T-helper 17 cell (primary cell): ENCODE data around the gene RNF144A. TPM values are rescaled to one million over a fixed set of nuclear protein-coding genes. Genes with fewer than 3 reads are reported as not detected.

ENCODE experiments used
- ATAC-seq: fragments of 150-1000 bp; cut with Tn5 transposase; 2 replicates; pipeline ENCODE4 v1.10.0; 2021; ENCODE audit warnings: mild to moderate bottlenecking, moderate library complexity
- DNase-seq, 3 donors: peaks; one replicate each; pipeline versions ENCODE4 v3.0.0 to v3.0.0-alpha.2; 2020 to 2021
- H3K9me3 ChIP-seq: one replicate; pipeline ENCODE4 v1.7.0; 2013; ENCODE audit warnings: low read length, mild to moderate bottlenecking; ENCODE audit not compliant: control insufficient read depth, poor library complexity, severe bottlenecking
- H3K27ac Mint-ChIP-seq: one replicate; pipeline ENCODE4 v1.8.0; 2022; ENCODE audit warnings: mild to moderate bottlenecking, moderate library complexity, mixed read lengths
- H3K27me3 Mint-ChIP-seq: one replicate; pipeline ENCODE4 v1.8.0; 2022; ENCODE audit warnings: mixed read lengths
- H3K36me3 Mint-ChIP-seq: one replicate; pipeline ENCODE4 v1.8.0; 2022; ENCODE audit warnings: low read depth, mixed read lengths
- H3K4me1 Mint-ChIP-seq: one replicate; pipeline ENCODE4 v1.8.0; 2022; ENCODE audit warnings: mild to moderate bottlenecking, mixed read lengths
- H3K4me3 Mint-ChIP-seq: one replicate; pipeline ENCODE4 v1.8.0; 2022; ENCODE audit warnings: mild to moderate bottlenecking, moderate library complexity, mixed read lengths
- total RNA-seq, 4 donors: library from RNA in 2 of 4; stranded (reverse) in 2 of 4; gene quantifications; one replicate each; pipeline ENCODE4 v1.2.3 and lab custom pipeline; 2022 to 2026

Gene RNF144A
- total RNA-seq, 2 donors from 2014 or later = 15.1 to 21.4 TPM

GRCh38 chr2:7003895-7004294 is 86.7 kb downstream of the RNF144A start:
- H3K9me3 ChIP-seq = no peaks in the 10 kb centered on the region
- Mint-ChIP-seq H3K27ac (no peak overlapping the region), H3K27me3 (no peaks in the 10 kb centered on the region), H3K4me1 (peaks cover 17% of the 10 kb centered on the region), H3K36me3 (peaks cover 2% of the 10 kb centered on the region), H3K4me3 (no peak overlapping the region)
- DNase-seq (no peak), ATAC-seq (no peak)

DNA sequence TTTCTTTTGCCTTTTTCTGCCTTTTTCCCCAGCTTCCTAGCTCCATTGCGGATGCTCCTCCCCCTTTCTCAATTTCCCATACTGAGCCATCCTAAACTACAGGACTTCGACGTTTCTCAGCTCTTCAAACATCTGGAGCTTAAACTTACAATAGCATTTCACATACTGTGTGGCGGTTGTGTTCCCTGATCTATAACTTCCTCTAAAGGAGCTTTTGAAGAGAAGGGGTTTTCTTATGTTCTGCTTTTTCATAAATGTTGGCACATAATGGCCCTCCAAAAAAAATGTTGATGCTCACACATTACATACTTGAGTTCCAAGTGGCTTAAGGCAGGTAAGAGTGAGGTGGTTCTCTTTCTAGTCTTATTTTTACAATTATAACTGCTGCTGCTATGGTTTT is 87.4 kb downstream of the RNF144A start:
- no peaks in the 10 kb centered on the region for H3K27me3 Mint-ChIP-seq
- no peak overlapping the region for H3K4me3 Mint-ChIP-seq
- peaks cover 17% of the 10 kb centered on the region for H3K4me1 Mint-ChIP-seq
- no peak for DNase-seq
- ATAC-seq = no peak
- H3K27ac Mint-ChIP-seq = peak overlapping the region; percentile 41
- H3K36me3 Mint-ChIP-seq = peaks cover 2% of the 10 kb centered on the region
- no peaks in the 10 kb centered on the region for H3K9me3 ChIP-seq

DNA sequence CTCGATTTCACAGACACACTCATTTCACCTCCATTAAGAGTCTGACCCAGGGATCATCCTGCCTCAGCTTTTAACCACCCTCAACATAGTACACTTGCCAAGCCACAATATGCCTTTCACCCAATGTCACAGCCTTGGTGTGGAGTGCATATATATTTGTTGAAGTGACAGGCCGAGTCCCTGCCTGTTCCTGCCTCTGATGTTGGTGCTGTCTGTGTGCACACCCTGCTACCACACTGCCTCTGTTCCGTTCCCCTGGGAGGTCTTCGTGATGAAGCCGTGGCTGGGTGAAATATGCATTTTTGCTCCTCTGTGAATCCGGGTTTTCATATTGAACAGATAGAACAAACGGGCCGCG is 90.3 kb downstream of the RNF144A start:
- Mint-ChIP-seq H3K27ac (peak overlapping the region; percentile 53), H3K4me3 (no peak overlapping the region), H3K36me3 (peaks cover 2% of the 10 kb centered on the region), H3K27me3 (no peaks in the 10 kb centered on the region), H3K4me1 (peaks cover 11% of the 10 kb centered on the region)
- no peak for ATAC-seq
- no peaks in the 10 kb centered on the region for H3K9me3 ChIP-seq
- DNase-seq = no peak

GRCh38 chr2:7007846-7008741 is 90.9 kb downstream of the RNF144A start:
- Mint-ChIP-seq H3K27ac (peak overlapping the region; percentile 53), H3K4me3 (no peak overlapping the region), H3K27me3 (no peaks in the 10 kb centered on the region), H3K36me3 (peaks cover 2% of the 10 kb centered on the region), H3K4me1 (peaks cover 12% of the 10 kb centered on the region)
- DNase-seq (no peak), ATAC-seq (no peak)
- no peaks in the 10 kb centered on the region for H3K9me3 ChIP-seq

DNA sequence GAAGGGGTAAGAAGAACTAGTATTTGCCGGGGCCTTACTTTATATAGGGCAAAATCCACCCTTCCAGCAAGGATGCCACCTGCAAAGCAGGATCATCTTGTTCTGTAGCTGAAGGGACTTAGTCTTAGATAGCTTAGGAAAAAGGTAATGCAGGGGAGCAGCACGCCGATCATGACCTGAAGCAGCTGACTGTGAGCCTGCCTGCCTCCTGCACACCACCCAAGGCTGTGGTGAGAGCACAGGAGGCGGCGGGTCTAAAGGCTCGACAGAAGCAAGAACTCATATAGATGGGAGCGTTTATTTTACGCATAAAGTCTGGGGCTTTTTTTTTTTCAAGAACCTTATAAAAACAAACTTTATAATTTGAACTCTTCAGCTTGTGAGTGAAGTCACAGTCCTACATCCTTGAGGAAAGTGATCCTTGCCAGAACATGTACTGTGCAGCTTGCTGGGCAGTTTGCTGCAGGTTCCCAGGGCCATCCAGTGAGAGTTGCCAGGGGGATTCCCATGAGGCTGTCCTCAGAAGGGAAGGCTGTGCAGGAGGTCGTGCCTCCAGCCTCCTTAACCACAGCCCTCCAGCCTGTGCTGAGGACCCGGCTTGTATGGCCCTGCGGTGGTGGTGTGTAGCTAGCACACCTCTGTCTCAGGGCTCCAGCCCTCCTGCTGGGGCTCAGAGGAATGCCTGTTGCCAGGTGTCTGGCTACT is 92.1 kb downstream of the RNF144A start:
- Mint-ChIP-seq H3K27me3 (no peaks in the 10 kb centered on the region), H3K4me3 (no peak overlapping the region), H3K36me3 (peaks cover 2% of the 10 kb centered on the region), H3K4me1 (peaks cover 23% of the 10 kb centered on the region), H3K27ac (no peak overlapping the region)
- H3K9me3 ChIP-seq = no peaks in the 10 kb centered on the region
- DNase-seq = no peak
- ATAC-seq = no peak

- peaks cover 2% of the 10 kb centered on the region for H3K36me3 Mint-ChIP-seq
- no peak overlapping the region for H3K27ac Mint-ChIP-seq
- H3K9me3 ChIP-seq = no peaks in the 10 kb centered on the region
- ATAC-seq = no peak
- no peak for DNase-seq
- no peak overlapping the region for H3K4me3 Mint-ChIP-seq
- no peaks in the 10 kb centered on the region for H3K27me3 Mint-ChIP-seq
- peaks cover 27% of the 10 kb centered on the region for H3K4me1 Mint-ChIP-seq
Observed at GRCh38 chr2:7010391-7011054, 93.3 kb downstream of the RNF144A start.

GRCh38 chr2:7011356-7012083 is 94.3 kb downstream of the RNF144A start:
- H3K9me3 ChIP-seq = no peaks in the 10 kb centered on the region
- Mint-ChIP-seq H3K36me3 (peaks cover 2% of the 10 kb centered on the region), H3K27ac (no peak overlapping the region), H3K4me3 (no peak overlapping the region), H3K4me1 (peaks cover 27% of the 10 kb centered on the region), H3K27me3 (no peaks in the 10 kb centered on the region)
- no peak for DNase-seq
- no peak for ATAC-seq

GRCh38 chr2:7012141-7012764 is 95.0 kb downstream of the RNF144A start:
- no peaks in the 10 kb centered on the region for H3K27me3 Mint-ChIP-seq
- peaks cover 27% of the 10 kb centered on the region for H3K4me1 Mint-ChIP-seq

DNA sequence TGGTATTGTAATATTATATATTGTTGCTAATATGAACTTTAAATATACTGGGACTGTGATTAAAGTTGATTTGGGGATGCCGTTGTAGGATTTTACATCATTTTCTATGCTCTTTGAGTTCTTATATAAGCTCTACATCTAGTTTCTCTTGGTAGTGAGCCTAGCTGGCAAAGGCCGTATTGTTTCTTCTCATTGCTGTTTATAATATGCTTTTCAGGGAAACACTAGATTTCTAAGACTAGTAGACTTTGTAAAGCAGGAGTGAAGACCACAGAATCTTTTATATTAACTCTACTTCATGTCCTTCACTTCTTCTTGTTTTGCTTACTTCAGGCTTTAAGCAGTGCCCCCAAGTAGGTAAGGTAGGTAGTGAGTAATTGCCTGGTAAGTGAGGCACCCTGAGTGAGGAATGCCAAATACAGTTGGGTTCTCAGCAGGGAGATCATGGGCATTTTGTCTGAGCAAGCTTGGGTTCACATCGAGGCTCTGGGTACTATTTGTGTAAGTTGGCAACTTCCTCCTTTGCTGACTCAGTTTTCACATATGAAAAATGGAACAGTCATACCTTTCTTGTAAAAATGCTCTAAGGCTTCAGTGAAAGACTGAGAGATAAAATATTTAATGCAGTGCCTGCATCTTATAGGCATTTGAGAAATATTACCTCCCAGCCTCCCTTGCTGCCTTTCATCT is 96.4 kb downstream of the RNF144A start:
- H3K27ac Mint-ChIP-seq = peak overlapping the region; percentile 29

More at GRCh38 chr2:7012141-7012764, 95.0 kb downstream of the RNF144A start:
- peaks cover 2% of the 10 kb centered on the region for H3K36me3 Mint-ChIP-seq
- H3K9me3 ChIP-seq = no peaks in the 10 kb centered on the region
- ATAC-seq (no peak), DNase-seq (no peak)
- H3K4me3 Mint-ChIP-seq = no peak overlapping the region
- H3K27ac Mint-ChIP-seq = peak overlapping the region; percentile 29

GRCh38 chr2:7014174-7014640 is 97.0 kb downstream of the RNF144A start:
- no peaks in the 10 kb centered on the region for H3K9me3 ChIP-seq
- Mint-ChIP-seq H3K27ac (no peak overlapping the region), H3K4me1 (peaks cover 18% of the 10 kb centered on the region), H3K36me3 (no peaks in the 10 kb centered on the region), H3K27me3 (no peaks in the 10 kb centered on the region), H3K4me3 (no peak overlapping the region)
- ATAC-seq (peak; percentile 82), DNase-seq (no peak)

More for the DNA sequence above, 96.4 kb downstream of the RNF144A start:
- no peaks in the 10 kb centered on the region for H3K36me3 Mint-ChIP-seq
- no peak overlapping the region for H3K4me3 Mint-ChIP-seq
- ATAC-seq (no peak), DNase-seq (no peak)
- no peaks in the 10 kb centered on the region for H3K9me3 ChIP-seq
- peaks cover 18% of the 10 kb centered on the region for H3K4me1 Mint-ChIP-seq
- H3K27me3 Mint-ChIP-seq = no peaks in the 10 kb centered on the region

DNA sequence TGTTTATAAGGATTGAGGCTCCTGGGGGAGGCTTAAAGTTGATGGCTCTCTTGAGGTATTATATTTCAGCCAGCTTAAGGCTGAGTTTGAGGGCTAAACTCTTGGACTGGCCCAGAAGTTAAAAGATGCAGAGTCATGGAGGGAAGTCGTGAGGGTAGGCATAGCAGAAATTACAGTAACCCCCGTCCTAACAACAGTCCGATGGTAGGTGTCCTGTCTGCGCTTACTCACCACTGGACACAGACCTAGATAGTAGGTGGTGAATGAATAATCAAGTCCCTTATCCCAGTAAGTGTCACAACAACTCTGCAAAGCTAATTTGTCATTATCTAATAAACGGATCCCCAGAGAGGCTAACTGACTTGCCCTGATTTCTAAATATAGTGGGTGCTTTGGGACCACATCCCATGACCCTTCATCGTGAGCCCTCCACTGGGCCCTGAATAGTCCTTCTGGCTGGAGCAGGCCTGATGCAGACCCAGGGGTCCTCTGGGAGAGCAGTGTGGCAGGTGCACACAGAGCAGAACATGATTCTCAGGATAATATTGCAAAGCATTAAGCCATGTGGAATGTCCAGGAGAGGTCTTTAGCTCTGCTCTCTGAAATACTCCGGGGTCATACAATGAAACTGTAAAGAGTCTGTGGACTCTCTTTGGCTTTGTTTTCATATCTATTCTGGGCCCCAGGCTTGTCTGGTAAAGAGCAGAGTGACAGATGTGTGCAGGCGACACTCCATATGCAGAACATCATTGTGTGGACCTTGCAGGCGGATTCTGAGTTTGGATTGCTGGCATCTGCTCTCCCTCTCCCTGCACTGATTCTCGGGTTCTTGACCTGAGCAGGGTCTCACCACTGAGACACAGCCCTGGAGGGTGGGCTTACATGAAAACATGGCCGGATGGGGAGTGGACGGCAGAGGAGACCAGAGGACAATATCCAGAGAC is 98.1 kb downstream of the RNF144A start:
- no peaks in the 10 kb centered on the region for H3K9me3 ChIP-seq
- ATAC-seq = no peak
- peaks cover 18% of the 10 kb centered on the region for H3K4me1 Mint-ChIP-seq
- no peak for DNase-seq
- H3K27ac Mint-ChIP-seq = no peak overlapping the region
- H3K36me3 Mint-ChIP-seq = no peaks in the 10 kb centered on the region
- H3K4me3 Mint-ChIP-seq = no peak overlapping the region
- no peaks in the 10 kb centered on the region for H3K27me3 Mint-ChIP-seq
